ENCODE measurements around the gene LRRK1.

The LRRK1 gene

DNA sequence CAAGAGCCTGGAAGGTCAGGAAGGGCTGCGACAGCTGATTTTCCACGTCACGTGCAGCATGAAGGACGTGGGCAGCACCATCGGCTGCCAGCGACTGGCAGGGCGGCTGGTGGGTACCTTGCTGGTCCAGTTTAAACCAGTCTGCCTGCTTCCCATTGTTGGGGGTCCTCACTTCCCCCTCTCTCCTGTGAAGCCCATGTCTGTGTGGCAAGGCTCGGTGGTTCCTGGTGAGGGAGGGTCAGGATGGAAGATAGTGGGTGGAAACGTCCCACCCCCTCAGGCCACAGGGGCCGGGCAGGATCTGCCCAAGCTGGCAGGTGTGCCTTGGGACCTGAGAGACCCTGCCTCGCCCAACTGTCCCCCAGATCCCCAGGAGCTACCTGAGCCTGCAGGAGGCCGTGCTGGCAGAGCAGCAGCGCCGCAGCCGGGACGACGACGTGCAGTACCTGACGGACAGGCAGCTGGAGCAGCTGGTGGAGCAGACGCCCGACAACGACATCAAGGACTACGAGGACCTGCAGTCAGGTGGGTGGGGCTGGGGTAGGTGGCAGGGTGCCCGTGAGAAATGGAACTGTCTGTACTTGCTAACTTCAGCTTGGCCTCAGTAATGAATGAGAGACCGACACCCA, 108.2 kb downstream of the LRRK1 start:
- DNase-seq: no peak

DNA sequence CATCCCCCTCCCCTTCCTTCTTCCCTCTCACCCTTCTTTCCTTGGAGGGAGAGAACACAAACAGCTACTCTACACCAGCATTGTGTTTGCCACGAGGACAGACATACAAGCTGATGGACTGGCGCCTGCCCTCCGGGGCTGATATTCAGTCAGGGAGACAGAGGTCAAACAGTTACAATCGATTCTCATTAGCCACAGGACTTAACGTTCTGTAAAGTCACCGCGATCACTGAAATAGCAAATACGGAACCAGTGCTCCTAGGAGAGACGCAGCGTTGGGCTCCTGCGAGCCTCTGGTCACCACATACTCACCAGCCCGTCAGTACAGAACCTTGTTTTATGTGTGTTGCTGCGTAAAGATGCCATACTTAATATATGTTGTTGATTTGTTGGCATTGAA, 108.8 kb downstream of the LRRK1 start:
- DNase-seq: no peak

DNA sequence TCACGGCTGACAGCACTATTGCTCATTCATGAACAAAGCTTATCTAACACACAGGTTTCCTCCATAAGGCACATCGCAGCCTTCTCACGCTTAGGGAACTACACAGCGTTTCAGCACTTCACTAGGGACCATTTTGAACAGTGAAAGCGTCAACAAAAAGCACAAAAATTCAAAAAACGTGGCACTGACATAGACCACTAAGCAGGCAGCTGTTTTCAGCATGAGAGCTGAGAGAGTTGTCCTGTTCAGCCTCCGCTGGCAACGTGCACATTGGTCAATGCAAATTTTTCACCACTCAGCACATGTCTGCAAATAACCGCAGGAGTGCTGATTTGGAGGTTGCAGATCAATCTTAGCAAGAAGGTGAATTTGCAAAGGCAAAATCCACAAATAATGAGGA, 109.2 kb downstream of the LRRK1 start:
- no peak for DNase-seq

DNA sequence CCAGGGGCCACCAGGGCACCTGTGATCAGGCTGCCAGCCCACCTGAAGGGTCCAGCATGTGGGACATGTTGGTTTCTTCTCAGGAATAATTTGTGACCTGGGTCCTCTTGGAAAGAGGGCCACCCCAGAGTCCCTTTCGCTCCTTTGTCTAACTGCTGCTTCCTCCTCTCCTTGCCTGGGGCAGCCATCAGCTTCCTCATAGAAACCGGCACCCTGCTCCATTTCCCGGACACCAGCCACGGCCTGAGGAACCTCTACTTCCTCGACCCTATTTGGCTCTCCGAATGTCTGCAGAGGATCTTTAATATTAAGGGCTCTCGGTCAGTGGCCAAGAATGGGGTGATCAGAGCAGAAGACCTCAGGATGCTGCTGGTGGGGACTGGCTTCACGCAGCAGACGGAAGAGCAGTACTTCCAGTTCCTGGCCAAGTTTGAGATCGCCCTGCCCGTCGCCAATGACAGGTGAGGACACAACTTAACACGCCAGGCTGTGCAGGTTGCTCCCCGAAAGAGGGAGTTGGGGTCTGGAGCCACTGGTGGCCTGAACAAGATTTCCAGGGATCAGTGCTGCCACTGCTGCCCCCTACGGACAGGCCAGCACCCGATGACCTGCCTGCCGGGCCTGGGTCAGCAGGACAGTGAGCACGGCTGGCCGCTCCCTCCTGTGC, 109.7 kb downstream of the LRRK1 start:
- DNase-seq: no peak

DNA sequence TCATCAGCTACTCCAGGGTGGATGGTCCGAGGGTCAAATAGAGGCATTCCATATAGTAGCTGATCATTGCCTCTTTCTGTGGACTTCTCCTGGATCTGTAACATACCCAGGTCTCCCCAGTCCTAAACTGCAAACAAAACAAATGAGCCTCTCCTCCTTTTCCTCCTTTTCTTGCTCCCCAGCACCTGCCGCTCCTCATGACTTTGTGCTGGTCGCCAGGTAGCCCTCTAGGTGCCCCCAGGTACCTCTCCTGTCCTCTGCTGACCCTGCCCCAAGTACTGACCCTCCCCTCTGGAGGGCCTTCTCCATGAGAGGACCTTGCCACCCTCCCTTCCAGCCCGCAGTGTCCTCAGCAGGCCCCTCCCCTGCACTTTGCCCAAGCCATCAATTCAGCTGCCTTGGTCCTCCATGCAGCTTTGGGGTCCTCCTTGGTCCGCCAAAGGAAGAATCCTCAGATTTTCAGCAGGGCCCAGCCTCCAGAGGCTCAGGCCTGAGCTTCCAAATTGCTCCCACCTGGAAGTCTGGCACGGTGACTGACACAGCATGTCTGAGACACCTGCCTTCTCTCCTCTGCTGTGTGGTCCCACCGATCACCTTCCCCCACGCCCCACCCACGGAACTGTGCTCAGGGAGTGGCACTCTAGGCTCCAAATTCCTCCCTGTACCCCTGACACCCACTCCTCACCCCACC, 111.0 kb downstream of the LRRK1 start:
- DNase-seq: no peak

DNA sequence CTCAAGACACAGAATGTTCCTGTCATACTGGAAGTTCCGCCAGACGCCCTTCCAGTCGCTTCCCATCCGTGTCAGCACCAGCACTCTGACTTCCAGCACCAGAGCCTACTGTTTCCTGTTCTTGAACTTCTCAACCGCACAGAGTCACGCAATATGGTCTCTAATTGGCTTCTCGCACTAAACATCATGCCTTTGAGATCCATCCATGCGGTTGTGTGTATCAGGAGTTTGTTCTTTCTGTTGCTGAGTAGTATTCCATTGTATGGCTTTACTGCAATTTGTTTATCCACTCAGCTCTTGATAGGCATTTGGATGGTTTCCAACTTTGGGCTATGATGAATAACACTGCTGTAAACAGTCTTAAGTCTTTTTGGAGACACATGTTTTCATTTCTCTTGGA, 112.1 kb downstream of the LRRK1 start:
- DNase-seq: no peak

DNA sequence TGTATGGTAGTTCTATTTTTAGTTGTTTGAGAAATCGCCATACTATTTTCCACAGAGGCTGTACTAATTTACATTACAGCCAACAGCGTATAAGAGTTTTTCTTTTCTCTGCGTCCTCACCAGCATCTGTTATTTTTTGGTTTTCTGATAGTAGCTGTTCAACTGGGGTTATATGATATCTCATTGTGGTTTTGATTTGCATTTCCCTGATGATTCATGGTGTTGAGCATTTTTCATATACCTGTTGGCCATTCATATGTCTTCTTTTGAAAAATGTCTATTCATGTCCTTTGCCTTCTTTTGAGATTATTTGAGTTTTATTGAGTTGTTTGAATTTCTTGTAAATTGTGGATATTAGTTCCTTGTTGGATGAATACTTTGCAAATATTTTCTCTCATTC, 114.6 kb downstream of the LRRK1 start:
- DNase-seq: no peak

DNA sequence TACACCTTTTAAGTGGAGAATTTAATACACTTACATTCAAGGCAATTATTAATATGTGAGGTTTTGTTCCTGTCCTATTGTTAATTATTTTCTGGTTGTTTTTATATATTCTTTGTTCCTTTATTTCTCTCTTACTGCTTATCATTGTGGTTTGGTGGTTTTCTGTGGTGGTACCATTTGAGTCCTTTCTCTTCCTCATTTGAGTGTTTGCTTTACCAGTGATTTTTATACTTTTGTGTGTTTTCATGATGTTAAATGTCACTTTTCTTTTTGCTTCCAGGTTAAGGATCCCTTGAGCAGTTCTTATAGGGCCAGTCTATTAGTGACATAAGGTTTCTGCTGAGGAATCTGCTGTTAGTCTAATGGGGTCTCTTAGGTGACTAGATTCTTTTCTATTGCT, 116.5 kb downstream of the LRRK1 start:
- no peak for DNase-seq

DNA sequence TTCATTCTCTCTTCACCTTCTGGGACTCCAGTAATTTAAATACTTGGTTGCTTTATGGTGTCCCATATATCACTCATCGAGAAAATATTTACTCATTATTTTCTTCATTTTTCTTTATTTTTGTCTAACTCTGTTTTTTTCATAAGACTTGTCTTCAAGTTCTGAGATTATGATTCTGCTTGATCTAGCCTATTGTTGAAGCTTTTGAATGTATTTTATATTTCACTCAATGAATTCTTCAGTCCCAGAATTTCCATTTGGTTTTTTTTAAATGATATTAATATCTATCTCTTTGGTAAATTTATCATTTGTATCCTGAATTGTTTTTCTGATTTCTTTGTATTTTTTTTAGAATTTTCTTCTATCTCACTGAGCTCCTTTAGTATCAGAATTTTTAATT, 117.0 kb downstream of the LRRK1 start:
- no peak for DNase-seq

DNA sequence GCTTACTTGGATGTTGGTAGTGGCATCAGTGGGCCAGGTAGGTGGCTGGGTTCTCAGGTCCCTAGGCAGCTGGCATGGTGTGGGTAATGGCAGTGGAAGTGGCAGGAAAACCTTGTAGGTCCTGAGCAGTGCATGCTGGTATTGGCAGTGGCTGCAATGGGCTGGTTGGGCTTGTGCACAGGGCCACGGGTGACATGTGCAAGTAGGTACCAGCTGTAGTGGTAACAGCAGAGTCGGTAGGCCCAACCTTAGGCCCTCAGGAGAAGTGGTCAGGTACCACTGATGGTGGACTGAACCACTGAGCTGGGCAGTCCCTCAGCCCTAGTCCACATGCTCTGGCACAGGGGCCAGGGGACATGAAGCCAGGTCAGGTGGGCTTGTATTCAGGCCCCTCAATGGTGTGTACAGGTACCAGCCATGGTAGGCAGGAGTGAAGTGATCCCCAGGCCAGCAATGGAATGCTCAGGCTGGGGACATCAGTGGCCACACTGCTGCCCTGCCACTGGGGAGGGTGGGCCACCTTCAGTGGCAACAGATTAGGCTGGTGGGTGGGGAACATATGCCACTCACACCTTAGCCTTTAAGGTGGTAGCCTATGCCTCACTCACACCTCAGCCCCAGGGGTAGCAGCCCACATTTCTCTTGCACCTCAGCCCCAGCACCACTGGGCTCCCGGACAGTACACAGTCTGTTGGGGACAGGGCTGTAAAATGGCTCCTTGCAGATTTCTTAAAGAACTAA, 118.1 kb downstream of the LRRK1 start:
- DNase-seq: no peak

DNA sequence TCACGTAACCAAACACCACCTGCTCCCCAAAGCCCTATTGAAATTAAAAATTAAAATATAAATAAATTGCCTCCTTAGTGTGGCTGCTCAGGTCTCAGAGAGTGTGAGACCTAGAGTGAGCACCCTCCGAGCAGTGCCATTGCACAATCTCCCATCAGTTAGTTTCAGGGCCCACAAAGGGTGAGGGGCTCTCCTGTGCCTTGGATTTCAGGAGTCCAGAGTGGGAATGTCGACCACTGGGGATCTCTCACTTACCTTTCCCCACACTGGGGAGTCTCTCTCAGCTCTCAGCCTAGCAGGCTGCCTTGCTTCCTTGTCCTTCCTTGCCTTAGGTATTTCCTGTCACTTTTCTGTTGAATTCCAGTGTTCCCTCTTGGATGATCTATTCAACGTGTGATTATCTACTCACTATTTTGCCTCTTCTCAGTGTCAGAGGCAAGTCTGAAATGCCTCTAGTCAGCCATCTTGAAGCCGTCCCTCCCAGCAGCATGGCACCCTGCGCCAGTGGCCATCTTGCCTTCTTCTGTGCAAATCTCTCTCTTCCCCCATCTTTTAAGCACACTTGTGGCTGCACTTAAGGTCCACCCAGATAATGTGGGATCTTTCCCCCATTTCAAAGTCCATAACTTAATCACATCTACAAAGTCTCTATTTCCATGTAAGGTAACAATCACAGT, 119.3 kb downstream of the LRRK1 start:
- DNase-seq: no peak

DNA sequence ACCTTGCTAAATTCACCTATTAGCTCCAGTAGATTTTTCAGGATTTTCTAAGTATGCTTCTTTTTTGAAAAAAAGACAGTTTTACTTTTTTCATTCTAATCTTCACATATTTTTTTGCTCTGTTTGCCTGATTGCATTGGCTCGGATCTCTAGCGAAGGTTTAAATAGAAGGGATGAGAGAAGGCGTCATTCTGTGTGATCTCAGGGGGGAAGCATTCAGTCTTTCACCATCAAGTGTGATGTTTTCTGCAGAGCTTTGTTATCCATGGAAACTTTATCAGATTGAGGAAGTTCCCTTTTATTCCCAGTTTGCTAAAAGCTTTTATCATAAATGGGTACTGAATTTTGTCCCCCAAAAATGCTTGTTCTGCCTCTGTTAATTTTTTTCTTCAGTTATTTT, 120.3 kb downstream of the LRRK1 start:
- no peak for DNase-seq

DNA sequence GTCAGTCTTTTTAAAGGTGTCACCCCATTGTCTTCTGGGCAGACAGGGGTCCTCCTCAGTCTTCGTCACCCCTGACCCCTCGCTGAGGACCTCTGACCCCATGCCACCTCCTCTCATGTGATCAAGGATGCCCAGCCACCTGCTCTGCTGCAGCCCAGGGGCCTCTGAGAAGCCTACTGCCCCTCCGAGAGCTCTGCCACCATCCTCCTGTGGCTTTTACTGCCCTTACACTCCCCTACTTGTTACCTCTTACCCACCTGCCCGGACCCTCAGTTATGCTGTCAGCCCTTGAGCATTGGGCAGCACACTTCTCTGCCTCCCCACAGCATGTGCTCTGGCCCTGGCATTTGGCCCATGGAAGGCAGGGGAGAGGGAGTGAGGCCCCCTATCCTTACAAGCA, 123.2 kb downstream of the LRRK1 start:
- no peak for DNase-seq

DNA sequence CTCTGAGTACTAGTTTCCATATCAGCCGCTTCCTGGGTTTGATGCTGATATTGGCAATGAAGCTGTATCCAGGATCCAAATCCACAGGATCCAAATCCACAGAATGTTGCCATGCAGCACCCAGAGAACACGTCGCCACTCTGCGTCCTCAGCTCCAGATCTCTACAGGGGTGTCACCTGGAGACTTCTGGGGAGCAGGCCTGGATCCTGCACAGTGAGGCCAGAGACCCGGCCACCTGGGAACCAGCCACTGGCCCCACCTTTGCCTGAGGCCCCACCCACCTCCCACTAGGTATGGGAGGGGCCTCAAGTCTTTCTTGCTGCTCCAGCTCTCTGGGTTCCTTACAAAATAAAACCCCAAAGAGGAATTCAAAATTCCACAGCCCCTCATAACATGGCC, 123.9 kb downstream of the LRRK1 start:
- no peak for DNase-seq

DNA sequence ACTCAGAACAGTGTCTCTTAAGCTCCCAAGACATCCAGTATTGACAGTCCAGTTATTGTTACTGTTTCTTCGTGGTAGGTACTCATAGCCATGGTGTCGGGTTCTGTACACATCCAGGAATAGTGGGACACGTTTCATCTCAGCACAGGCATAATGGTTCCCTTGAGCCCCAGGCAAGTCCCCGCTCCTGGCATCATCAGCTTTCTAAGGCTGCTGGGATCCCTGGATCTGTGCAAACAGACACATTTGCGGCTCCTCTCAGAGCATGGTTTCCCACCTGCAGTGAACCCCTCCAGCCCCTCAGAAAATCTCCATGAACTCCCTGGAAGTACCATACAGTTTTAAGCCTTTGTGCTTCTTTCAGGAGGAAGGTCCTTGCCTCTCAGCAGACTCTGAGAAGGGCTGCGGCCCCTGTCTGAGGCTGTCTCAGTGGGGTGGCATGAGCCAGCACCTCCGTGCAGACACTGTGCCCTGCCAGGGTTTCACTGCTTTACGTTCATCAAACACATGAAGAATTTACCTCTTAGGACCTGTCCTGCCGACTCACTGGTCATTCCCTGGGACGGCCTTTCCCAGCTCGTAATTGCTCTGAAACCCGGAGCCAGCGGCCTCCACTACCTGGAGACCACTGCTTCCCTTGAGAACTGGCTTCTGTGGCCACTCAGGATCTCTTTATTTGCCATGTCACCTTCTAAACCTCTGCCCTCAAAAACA, 124.9 kb downstream of the LRRK1 start:
- no peak for DNase-seq

DNA sequence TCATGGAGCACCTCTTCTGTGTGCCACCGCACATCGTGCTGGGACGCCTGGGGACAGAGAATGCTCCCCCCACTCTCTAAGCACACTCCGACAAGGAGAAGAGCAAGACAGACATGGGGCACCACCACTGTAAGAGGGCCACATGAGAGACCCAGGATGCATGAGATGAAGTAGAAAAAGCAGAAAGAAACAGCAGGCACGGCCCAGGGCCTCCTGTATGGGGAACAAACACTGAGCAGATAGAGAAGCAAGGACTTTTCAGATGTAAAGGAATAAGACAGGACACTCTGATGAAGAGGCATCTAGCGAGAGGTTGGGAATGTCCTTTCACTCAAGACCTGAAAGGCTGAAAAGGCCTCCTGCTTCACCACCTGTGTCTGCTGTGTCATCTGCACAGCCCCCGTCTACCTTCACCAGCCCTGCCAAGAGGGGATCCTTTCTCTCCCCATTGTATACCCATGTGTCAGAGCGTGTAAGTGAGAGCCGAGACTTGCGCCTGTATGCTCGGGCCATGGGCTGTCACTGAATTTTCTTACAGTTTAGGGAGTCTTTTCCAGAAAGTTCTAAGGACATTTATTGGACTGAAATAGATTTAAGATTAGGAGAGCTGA, 125.6 kb downstream of the LRRK1 start:
- DNase-seq: no peak

DNA sequence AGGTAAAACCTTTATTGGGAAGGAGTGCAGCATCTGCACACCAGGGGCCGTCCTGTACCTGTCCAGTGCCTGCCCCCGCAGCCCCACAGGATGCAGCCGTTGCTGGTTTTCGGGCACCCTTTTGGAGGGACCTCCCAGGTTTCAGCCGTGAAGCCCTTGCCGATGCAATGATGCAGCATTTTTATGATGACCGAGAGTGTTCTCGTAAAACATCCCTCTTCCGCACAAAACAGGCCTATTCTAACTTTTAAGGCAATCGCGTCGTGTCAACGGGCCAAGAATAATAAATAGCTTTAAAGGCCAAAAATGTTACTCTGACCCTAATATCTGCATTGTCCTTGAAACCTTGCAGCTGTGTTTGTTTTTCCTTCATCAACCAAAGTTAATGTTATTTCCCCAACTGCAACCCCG, 126.1 kb downstream of the LRRK1 start:
- no peak for DNase-seq

DNA sequence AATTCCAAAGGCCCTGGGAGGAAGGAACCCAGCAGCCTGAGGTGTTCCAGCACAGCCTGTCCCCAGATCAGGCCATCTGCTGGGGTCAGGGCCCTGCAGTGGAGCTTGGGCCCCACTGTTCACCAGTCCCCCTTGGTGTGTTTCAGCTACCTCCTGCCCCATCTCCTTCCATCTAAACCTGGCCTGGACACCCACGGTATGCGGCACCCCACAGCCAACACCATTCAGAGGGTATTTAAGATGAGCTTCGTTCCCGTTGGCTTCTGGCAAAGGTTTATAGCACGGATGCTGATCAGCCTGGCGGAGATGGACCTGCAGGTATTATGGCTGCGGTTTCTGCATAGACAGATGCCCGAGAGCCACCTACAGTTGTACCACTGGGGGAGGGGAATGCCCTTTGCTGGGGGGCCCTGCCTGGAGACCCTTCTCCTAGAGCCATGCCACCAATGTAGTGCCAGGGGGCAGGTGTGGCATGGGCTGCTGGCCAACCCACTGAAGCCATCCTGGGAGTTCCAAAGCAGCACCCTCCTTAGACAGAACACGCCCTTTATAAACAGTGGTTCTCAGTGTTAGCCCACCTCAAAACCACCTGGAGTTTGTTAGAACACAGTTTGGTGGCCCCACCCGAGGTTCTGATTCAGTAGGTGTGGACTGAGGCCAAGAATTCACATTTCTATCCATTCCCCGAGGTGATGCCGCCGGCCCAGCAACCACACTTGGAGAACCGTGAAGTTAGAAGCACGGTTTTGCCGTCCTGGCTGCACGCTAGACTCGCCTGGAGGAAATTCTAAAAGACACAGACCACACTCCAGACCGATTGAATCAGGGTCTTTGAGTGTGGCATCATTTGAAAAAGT, 126.9 kb downstream of the LRRK1 start:
- no peak for DNase-seq

DNA sequence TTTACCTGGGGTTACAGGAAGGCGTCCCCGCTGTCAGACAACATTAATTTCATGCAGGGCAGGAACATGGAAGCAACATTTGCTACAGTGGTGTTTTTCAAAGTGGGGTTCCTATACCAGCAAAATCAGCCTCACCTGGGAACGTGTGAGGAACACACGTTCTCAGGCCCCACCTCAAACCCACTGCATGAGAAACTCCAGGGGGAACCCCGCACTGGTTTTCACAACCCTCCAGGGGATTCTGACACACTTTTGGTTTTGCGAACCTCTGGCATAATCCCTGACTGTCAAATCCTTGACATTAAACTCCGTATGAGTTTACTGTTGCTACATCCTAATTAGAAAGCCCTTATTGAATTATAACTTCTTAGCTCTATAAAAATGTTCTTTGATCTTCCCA, 127.7 kb downstream of the LRRK1 start:
- no peak for DNase-seq

DNA sequence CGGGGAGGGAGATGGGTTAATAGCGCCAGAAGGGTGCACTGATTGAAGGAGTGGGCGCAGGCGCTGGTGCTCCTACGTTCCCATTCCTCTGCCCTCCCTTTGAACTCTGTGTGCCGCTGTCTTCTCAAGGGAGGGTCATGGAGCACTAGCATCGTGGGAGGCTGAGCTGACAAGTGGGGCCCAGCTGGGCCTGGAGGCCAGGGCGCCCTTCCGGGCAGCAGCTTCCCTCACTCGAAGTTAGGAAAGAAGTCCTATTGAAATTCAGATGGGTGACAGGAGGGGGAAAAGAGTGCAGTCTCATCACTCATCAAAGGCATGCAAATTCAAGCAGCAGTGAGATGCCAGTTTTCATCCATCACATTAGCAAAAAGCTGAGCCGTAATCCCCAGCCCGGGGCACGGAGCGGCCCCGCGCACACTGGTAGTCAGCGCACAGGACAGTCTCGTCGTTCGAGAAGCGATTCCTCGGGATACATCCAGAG, 128.2 kb downstream of the LRRK1 start:
- no peak for DNase-seq

DNA sequence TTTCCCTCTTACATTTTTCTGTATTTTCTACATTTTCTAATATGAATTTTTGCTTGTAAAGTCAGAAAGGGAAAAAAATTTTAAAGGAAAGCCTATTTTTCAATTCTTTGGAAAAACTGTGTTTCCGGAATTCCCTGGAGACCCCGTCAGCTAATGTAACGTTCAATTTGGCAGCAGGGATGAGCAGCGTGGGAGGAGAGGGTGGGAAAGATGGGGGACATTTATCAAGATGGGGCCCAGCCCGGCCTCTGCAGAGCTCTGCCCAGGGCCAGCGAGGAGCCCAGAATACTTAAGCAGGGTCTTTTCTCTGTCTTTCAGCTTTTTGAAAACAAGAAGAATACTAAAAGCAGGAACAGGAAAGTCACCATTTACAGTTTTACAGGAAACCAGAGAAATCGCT, 129.0 kb downstream of the LRRK1 start:
- DNase-seq: no peak
